C4-2B (cell line): ENCODE results near the gene GALNT10.

ENCODE experiments used
- ZFX ChIP-seq: fragments of 450-650 bp; IDR thresholded peaks from 2 replicates; pipeline ENCODE4 v1.6.1; 2017
- TF ChIP-seq, protein P1 (sequence below): fragments of 450-650 bp; conservative IDR thresholded peaks from 2 replicates; pipeline ENCODE4 v1.5.1; 2017; ENCODE audit warnings: mild to moderate bottlenecking

DNA sequence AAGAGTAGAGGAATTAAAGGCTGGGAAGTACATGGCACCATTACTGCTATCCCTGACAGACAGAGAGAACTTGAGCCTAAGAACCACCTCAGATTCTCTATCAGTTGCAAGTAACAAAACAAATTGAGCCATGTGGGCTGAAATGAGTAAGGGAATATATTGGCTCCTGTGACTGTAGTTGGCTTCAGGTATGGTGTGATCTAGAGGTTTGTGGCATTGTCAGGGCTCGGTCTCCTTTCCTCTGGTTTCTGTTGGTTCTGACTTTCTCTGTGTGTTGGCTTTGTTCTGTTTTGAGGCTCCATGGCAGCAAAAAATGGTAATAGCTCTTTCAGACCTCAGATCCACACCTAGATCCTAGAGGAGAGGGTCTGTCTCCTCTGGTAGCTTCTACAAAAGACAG is 5.7 kb downstream of the GALNT10 start:
- TF ChIP-seq, protein P1, sequence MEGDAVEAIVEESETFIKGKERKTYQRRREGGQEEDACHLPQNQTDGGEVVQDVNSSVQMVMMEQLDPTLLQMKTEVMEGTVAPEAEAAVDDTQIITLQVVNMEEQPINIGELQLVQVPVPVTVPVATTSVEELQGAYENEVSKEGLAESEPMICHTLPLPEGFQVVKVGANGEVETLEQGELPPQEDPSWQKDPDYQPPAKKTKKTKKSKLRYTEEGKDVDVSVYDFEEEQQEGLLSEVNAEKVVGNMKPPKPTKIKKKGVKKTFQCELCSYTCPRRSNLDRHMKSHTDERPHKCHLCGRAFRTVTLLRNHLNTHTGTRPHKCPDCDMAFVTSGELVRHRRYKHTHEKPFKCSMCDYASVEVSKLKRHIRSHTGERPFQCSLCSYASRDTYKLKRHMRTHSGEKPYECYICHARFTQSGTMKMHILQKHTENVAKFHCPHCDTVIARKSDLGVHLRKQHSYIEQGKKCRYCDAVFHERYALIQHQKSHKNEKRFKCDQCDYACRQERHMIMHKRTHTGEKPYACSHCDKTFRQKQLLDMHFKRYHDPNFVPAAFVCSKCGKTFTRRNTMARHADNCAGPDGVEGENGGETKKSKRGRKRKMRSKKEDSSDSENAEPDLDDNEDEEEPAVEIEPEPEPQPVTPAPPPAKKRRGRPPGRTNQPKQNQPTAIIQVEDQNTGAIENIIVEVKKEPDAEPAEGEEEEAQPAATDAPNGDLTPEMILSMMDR, result no peak
- TF ChIP-seq ZFX, result no peak
